Panc1 (cell line): ENCODE results near the gene RAD9A. TPM values are rescaled to one million over a fixed set of nuclear protein-coding genes. Genes with fewer than 3 reads are reported as not detected.

Experiments
- ATAC-seq: fragments of 200-7000 bp; cut with Tn5 transposase; 2 replicates; pipeline ENCODE4 v1.9.1; 2020; ENCODE audit warnings: mild to moderate bottlenecking, moderate library complexity
- BruUV-seq: library from RNA; stranded (reverse); fragments of 400-500 nt; replicated peaks from 2 replicates; lab custom pipeline; 2021; lab: Mats Ljungman, UMichigan
- CTCF ChIA-PET: fragments of 300-600 bp; sonication (Branson Sonifier 250); formaldehyde crosslinking; loops from one replicate; lab custom pipeline; 2022; ENCODE audit warnings: antibody characterized with exemption; lab: Charles Lee
- POLR2A ChIA-PET: fragments of 300-600 bp; sonication (Branson Sonifier 250); formaldehyde crosslinking; loops from one replicate; lab custom pipeline; 2022; ENCODE audit warnings: antibody characterized with exemption; lab: Charles Lee
- DNase-seq: peaks from one replicate; pipeline ENCODE4 v3.0.0-alpha.2; 2010; ENCODE audit warnings: low read depth, low spot score
- H3K27ac ChIP-seq: 2 replicates; pipeline ENCODE4 v1.5.1; 2011; ENCODE audit warnings: mild to moderate bottlenecking, low read length, inconsistent platforms
- H3K27me3 ChIP-seq: fragments of 200-500 bp; sonication (Bioruptor generic); 2 replicates; pipeline ENCODE4 v1.6.0; 2014; ENCODE audit warnings: low read length, inconsistent platforms; ENCODE audit not compliant: control insufficient read depth, insufficient read depth
- H3K36me3 ChIP-seq: fragments of 200-500 bp; sonication (Bioruptor generic); 2 replicates; pipeline ENCODE4 v1.5.1; 2014; ENCODE audit warnings: inconsistent platforms, mild to moderate bottlenecking, low read length, moderate library complexity; ENCODE audit not compliant: control insufficient read depth, insufficient read depth
- H3K4me1 ChIP-seq: 2 replicates; pipeline ENCODE4 v1.5.1; 2011; ENCODE audit warnings: inconsistent platforms, mild to moderate bottlenecking, low read length, moderate library complexity; ENCODE audit not compliant: control insufficient read depth, insufficient read depth
- H3K4me3 ChIP-seq, 2 experiments: 2 replicates each; pipeline ENCODE4 v1.5.1; 2011 to 2012; ENCODE audit warnings: low read depth in 2 of 2, low read length in 2 of 2, mild to moderate bottlenecking in 2 of 2, inconsistent platforms in 1 of 2, moderate library complexity in 1 of 2
- H3K9me3 ChIP-seq: fragments of 200-500 bp; sonication (Bioruptor generic); 2 replicates; pipeline ENCODE4 v1.5.1; 2014; ENCODE audit warnings: low read depth, mild to moderate bottlenecking, inconsistent platforms, low read length, moderate library complexity; ENCODE audit not compliant: control insufficient read depth, insufficient read depth
- CTCF ChIP-seq: fragments of 450-650 bp; IDR thresholded peaks from 2 replicates; pipeline ENCODE4 v1.5.1; 2017; ENCODE audit warnings: mild to moderate bottlenecking
- POLR2AphosphoS5 ChIP-seq: IDR thresholded peaks from 2 replicates; pipeline ENCODE4 v1.6.1; 2012; ENCODE audit warnings: mild to moderate bottlenecking, low read depth, low read length, moderate library complexity
- REST ChIP-seq, 2 experiments: IDR thresholded peaks; 2 replicates each; pipeline ENCODE4 v1.6.1; 2011 to 2012; ENCODE audit warnings: low read depth in 2 of 2, control low read depth in 1 of 2, low read length in 1 of 2, mild to moderate bottlenecking in 1 of 2, moderate library complexity in 1 of 2; ENCODE audit not compliant: insufficient read depth in 1 of 2
- SIN3A ChIP-seq: IDR thresholded peaks from 2 replicates; pipeline ENCODE4 v1.6.1; 2012; ENCODE audit warnings: low read depth, mild to moderate bottlenecking, low read length, moderate library complexity, borderline replicate concordance; ENCODE audit not compliant: insufficient read depth
- TCF7L2 ChIP-seq: IDR thresholded peaks from 2 replicates; pipeline ENCODE4 v1.6.1; 2011; ENCODE audit warnings: mild to moderate bottlenecking, low read depth, low read length, inconsistent platforms
- in situ Hi-C: cut with HindIII; loops from 2 replicates; pipeline ENCODE4 v1.10.0; 2016; ENCODE audit warnings: low sequenced_read_pairs, low pct_unique_long_range_greater_than_20kb
- intact Hi-C: fragments of 100-400 bp; cut with micrococcal nuclease; formaldehyde crosslinking; loops from one replicate; pipeline ENCODE4 v1.10.0; 2022; ENCODE audit not compliant: unreplicated experiment
- total RNA-seq: library from RNA; stranded (reverse); gene quantifications from one replicate; pipeline ENCODE4 v1.2.1, GENCODE V29; 2021; ENCODE audit not compliant: unreplicated experiment

The RAD9A gene
- total RNA-seq, 1 experiment from 2014 or later, result 33.1 TPM

- ChIA-PET CTCF (no interaction called here), POLR2A (no interaction called here)
- Histone ChIP-seq H3K4me1 (peaks cover 61% of the 10 kb centered on the region), H3K4me3 (peak within 1 kb of the TSS; percentile 20 to 46), H3K27ac (peak within 1 kb of the TSS; percentile 54; the same call in 1 of the 2 replicates), H3K9me3 (no peaks in the 10 kb centered on the region), H3K27me3 (no peaks in the 10 kb centered on the region), H3K36me3 (no peaks in the 10 kb centered on the region)
- no TSS peak for BruUV-seq
- TF ChIP-seq REST (IDR thresholded peaks at IDR 0.05; ENCODE audit: insufficient read depth in 1 of 2, low read depth in 2 of 2, low read length in 1 of 2) (no peak), TCF7L2 (no peak), POLR2AphosphoS5 (no peak), CTCF (no peak), SIN3A (no peak)
- in situ Hi-C loops (no loop called here), intact Hi-C loops (no loop called here)
- DNase-seq (no peak), ATAC-seq (no peak)
Observed at GRCh38 chr11:67415501-67416304, 23.9 kb downstream of the RAD9A start, which contains the start of gene CARNS1. CARNS1 (plus strand) TSS chr11:67415678; CDS start chr11:67416200, 522 bp downstream.

- POLR2A ChIA-PET, result interaction anchor here (1.9 kb wide), 1 partner anchor 15 kb away, joined by 6 read pairs; the partner anchor contains the start of gene PPP1CA
- H3K27ac ChIP-seq, result peak overlapping the region; percentile 54; the same call in 1 of the 2 replicates
- no peaks in the 10 kb centered on the region for H3K36me3 ChIP-seq
- intact Hi-C loops, result no loop called here
- H3K4me3 ChIP-seq, result no peak overlapping the region
- peaks cover 56% of the 10 kb centered on the region for H3K4me1 ChIP-seq
- TF ChIP-seq POLR2AphosphoS5 (no peak), REST (IDR thresholded peaks at IDR 0.05; ENCODE audit: insufficient read depth in 1 of 2, low read depth in 2 of 2, low read length in 1 of 2) (no peak), TCF7L2 (no peak), SIN3A (no peak), CTCF (no peak)
- TSS peak; percentile 31 for BruUV-seq
- H3K27me3 ChIP-seq, result no peaks in the 10 kb centered on the region
- H3K9me3 ChIP-seq, result no peaks in the 10 kb centered on the region
- DNase-seq, result no peak
- ATAC-seq, result no peak
- CTCF ChIA-PET, result interaction anchor here (0.6 kb wide), 1 partner anchor 59 kb away, joined by 3 read pairs; no protein-coding TSS in a partner anchor
- in situ Hi-C loops, result no loop called here
Observed at GRCh38 chr11:67416416-67417335, 24.9 kb downstream of the RAD9A start.
